Osteoblast (primary cell): ENCODE data around the gene LINC01488. TPM values are rescaled to one million over a fixed set of nuclear protein-coding genes. Genes with fewer than 3 reads are reported as not detected.
A peak's percentile ranks its signal among the peaks of the same experiment; 100 is the strongest.

ENCODE experiments used
- DNase-seq: peaks from one replicate; pipeline ENCODE4 v3.0.0; 2011; ENCODE audit warnings: low spot score, mixed read lengths; ENCODE audit not compliant: insufficient read length; ENCODE audit errors: missing footprints
- H2AFZ ChIP-seq: 2 replicates; pipeline ENCODE4 v1.6.0; 2011; ENCODE audit warnings: mild to moderate bottlenecking, low read length
- H3K27ac ChIP-seq: 2 replicates; pipeline ENCODE4 v1.5.1; 2011; ENCODE audit warnings: mild to moderate bottlenecking, low read depth, low read length, moderate library complexity
- H3K27me3 ChIP-seq: 2 replicates; pipeline ENCODE4 v1.6.0; 2012; ENCODE audit warnings: mild to moderate bottlenecking, control low read depth, inconsistent platforms, low read length, moderate library complexity; ENCODE audit not compliant: insufficient read depth
- H3K36me3 ChIP-seq: 2 replicates; pipeline ENCODE4 v1.5.1; 2011; ENCODE audit warnings: mild to moderate bottlenecking, low read length, control low read depth, moderate library complexity; ENCODE audit not compliant: insufficient read depth
- H3K4me1 ChIP-seq: 2 replicates; pipeline ENCODE4 v1.5.1; 2011; ENCODE audit warnings: mild to moderate bottlenecking, low read length, control low read depth, moderate library complexity; ENCODE audit not compliant: insufficient read depth
- H3K4me2 ChIP-seq: 2 replicates; pipeline ENCODE4 v1.6.0; 2011; ENCODE audit warnings: mild to moderate bottlenecking, low read length; ENCODE audit not compliant: insufficient read depth
- H3K4me3 ChIP-seq: fragments of 200-600 bp; sonication (generic); 3 replicates; pipeline ENCODE4 v1.5.1; 2012; ENCODE audit warnings: mild to moderate bottlenecking, low read length, inconsistent platforms; ENCODE audit not compliant: insufficient read depth
- H3K79me2 ChIP-seq: 2 replicates; pipeline ENCODE4 v1.6.0; 2012; ENCODE audit warnings: mild to moderate bottlenecking, low read length, control low read depth, inconsistent platforms; ENCODE audit not compliant: insufficient read depth
- H3K9me3 ChIP-seq: 2 replicates; pipeline ENCODE4 v1.5.1; 2011; ENCODE audit warnings: low read depth, low read length, control low read depth
- H4K20me1 ChIP-seq: 2 replicates; pipeline ENCODE4 v1.6.0; 2012; ENCODE audit warnings: mild to moderate bottlenecking, low read length, control low read depth; ENCODE audit not compliant: insufficient read depth
- CTCF ChIP-seq: IDR thresholded peaks from 2 replicates; pipeline ENCODE4 v1.5.1; 2011; ENCODE audit warnings: mild to moderate bottlenecking, low read depth, low read length, moderate library complexity; ENCODE audit errors: extremely low read depth
- total RNA-seq: library from RNA; depleted of rRNA; stranded (reverse); fragments of >200 nt; gene quantifications from 2 replicates; pipeline ENCODE4 v1.2.3, GENCODE V29; 2012

The LINC01488 gene
- total RNA-seq, 1 donor = not detected

GRCh38 chr11:69540118-69541000 lies 58.9 kb downstream of the LINC01488 start:
- H3K27ac ChIP-seq = no peak overlapping the region
- peaks cover 18% of the 10 kb centered on the region for H3K4me1 ChIP-seq
- H4K20me1 ChIP-seq = no peaks in the 10 kb centered on the region
- no peaks in the 10 kb centered on the region for H3K27me3 ChIP-seq
- no peaks in the 10 kb centered on the region for H3K9me3 ChIP-seq
- no peak overlapping the region for H3K4me2 ChIP-seq
- no peak for TF ChIP-seq CTCF
- H2AFZ ChIP-seq = no peak overlapping the region
- no peaks in the 10 kb centered on the region for H3K79me2 ChIP-seq
- DNase-seq = peak; percentile 91
- H3K4me3 ChIP-seq = no peak overlapping the region
- no peaks in the 10 kb centered on the region for H3K36me3 ChIP-seq

DNA sequence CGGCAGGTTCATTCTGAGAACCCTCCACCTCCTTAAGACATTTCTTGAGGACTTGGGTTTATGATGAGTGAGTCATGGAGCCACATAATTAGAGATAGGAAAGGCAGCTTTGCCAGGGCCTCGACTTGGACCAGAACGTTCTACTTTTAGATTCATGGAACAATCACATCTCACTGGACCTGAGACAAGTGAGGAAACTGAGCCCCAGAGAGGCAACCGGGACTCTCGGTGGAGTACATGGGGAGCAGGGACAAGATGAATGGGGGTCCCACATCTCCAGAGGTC lies 59.5 kb downstream of the LINC01488 start:
- no peaks in the 10 kb centered on the region for H3K27me3 ChIP-seq

DNA sequence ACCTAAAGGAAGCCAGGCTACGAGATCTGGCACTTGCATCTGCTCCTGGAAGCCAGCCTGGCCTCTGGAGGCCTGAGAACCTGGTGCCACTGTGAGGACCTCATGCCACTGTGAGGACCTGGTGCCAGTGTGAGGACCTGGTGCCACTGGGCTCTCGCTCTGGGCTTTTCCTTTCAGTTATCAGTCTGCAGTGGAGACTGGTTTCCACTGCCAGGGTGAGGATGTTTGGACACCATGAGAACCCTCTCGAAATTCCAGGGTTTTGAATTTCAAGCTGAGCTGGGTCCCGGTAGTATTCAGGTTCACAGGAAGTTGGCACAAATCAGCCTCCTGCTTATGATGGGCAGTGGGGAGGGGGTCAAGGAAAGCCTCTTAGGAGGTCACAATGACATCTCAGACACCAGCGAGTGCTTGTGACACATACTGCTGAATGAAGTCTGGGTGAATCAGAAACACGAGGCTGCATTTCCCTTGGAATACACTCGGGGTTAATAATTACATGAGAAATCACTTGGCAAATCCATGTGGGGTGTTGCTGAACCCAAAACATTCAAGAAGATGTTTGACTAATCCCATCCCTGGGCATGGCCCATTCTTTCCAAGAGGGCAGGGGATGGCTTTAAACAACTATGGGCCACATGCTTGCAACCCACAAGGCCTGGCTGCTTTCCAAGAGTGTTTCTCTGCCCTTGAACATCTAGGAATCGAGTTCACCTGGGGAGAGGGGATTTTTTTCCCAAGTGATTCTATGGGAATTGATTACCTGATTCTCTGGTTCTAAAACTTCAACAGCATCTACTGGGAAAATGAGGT lies 60.2 kb downstream of the LINC01488 start:
- Histone ChIP-seq H4K20me1 (no peaks in the 10 kb centered on the region), H3K9me3 (no peaks in the 10 kb centered on the region), H2AFZ (peak overlapping the region; percentile 39), H3K4me2 (peak overlapping the region; percentile 40), H3K27me3 (no peaks in the 10 kb centered on the region), H3K4me3 (peak overlapping the region; percentile 8), H3K36me3 (no peaks in the 10 kb centered on the region), H3K27ac (peak overlapping the region; percentile 58), H3K79me2 (no peaks in the 10 kb centered on the region), H3K4me1 (peaks cover 18% of the 10 kb centered on the region)
- TF ChIP-seq CTCF = no peak
- peak; percentile 93 for DNase-seq

More for the DNA sequence above, 59.5 kb downstream of the LINC01488 start:
- peak; percentile 77 for DNase-seq
- Histone ChIP-seq H3K4me2 (peak overlapping the region; percentile 40), H3K79me2 (no peaks in the 10 kb centered on the region), H4K20me1 (no peaks in the 10 kb centered on the region), H3K9me3 (no peaks in the 10 kb centered on the region), H3K36me3 (no peaks in the 10 kb centered on the region), H2AFZ (peak overlapping the region; percentile 39), H3K27ac (peak overlapping the region; percentile 58), H3K4me1 (peaks cover 18% of the 10 kb centered on the region), H3K4me3 (no peak overlapping the region)
- TF ChIP-seq CTCF = no peak
